GM19395 (cell line): Measurements from ENCODE around the gene NDE1.
"Not testable (repeated sequence)": the region's sequence is repeated elsewhere in the genome, so short reads cannot be mapped to it uniquely, and the experiment has no call there.

Experiments
- ATAC-seq: cut with Tn5 transposase; IDR thresholded peaks from one replicate; pipeline ENCODE4 v1.9.1; 2021; ENCODE audit warnings: mild to moderate bottlenecking, moderate library complexity; ENCODE audit not compliant: unreplicated experiment

NDE1 gene

GRCh38 chr16:15692508-15692907 lies 42.5 kb downstream of the NDE1 start:
- not testable (repeated sequence) for ATAC-seq

- no peak for ATAC-seq
Observed at GRCh38 chr16:15694499-15694898, 44.5 kb downstream of the NDE1 start.

GRCh38 chr16:15699819-15700218 lies 49.8 kb downstream of the NDE1 start:
- ATAC-seq = no peak

GRCh38 chr16:15701367-15701766 lies 51.3 kb downstream of the NDE1 start:
- ATAC-seq = no peak

GRCh38 chr16:15701975-15702970 lies 52.2 kb downstream of the NDE1 start:
- ATAC-seq = no peak

GRCh38 chr16:15703029-15703736 lies 53.1 kb downstream of the NDE1 start:
- no peak for ATAC-seq

GRCh38 chr16:15704545-15704987 lies 54.5 kb downstream of the NDE1 start:
- ATAC-seq = no peak

GRCh38 chr16:15705064-15705565 lies 55.1 kb downstream of the NDE1 start:
- ATAC-seq = no peak

GRCh38 chr16:15707332-15707731 lies 57.3 kb downstream of the NDE1 start:
- no peak for ATAC-seq

- ATAC-seq = no peak
Observed at GRCh38 chr16:15708096-15708495, 58.1 kb downstream of the NDE1 start.

- ATAC-seq = no peak
Observed at GRCh38 chr16:15708997-15709396, 59.0 kb downstream of the NDE1 start.

GRCh38 chr16:15714393-15715172 lies 64.5 kb downstream of the NDE1 start:
- no peak for ATAC-seq

GRCh38 chr16:15715221-15715620 lies 65.2 kb downstream of the NDE1 start:
- ATAC-seq = no peak

GRCh38 chr16:15716694-15717447 lies 66.8 kb downstream of the NDE1 start:
- no peak for ATAC-seq

- ATAC-seq = no peak
Observed at GRCh38 chr16:15721018-15721417, 71.0 kb downstream of the NDE1 start.

GRCh38 chr16:15723808-15724207 lies 73.8 kb downstream of the NDE1 start:
- ATAC-seq = no peak

- ATAC-seq = no peak
Observed at GRCh38 chr16:15725641-15726240, 75.7 kb downstream of the NDE1 start.

GRCh38 chr16:15726715-15727114 lies 76.7 kb downstream of the NDE1 start:
- ATAC-seq = no peak

- ATAC-seq = not testable (repeated sequence)
Observed at GRCh38 chr16:15727697-15728096, 77.7 kb downstream of the NDE1 start.

GRCh38 chr16:15729152-15729551 lies 79.1 kb downstream of the NDE1 start:
- no peak for ATAC-seq
